ENCODE results near the gene ZFAND3.

DNA sequence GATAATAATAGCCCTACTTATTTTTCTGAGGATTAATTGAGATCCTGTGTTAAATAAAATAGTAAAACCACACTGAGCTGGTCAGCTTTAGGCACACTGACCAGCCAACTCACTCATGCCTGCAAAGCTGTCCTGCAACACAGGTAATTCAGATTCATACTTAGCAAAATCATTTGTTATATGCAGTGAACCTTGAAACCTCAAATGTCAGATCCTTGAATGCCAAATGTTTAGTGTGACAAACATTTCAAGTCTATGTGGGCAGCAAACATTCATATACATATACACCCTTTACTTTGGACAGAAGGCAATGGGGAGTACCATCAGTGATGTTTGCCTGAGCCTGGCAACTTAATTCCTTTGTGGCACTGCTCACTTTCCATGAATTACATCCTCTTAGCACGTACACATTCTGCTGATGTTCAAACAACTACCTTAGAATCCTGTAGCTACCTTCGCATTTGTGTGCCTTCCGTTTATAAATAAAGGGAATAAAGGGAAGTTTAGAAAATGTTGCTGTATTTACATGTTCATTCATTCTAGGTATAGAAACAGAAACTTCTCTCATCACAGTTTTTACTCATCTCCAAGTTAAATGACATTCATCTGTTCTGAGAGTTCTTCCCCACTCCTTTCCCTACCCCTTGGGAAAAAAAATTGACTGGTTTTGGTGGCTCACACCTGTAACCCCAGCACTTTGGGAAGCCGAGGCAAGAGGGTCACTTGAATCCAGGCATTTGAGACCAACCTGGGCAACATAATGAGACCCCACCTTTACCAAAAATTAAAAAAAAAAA lies 140.8 kb downstream of the ZFAND3 start:
- TF ChIP-seq, protein P1, sequence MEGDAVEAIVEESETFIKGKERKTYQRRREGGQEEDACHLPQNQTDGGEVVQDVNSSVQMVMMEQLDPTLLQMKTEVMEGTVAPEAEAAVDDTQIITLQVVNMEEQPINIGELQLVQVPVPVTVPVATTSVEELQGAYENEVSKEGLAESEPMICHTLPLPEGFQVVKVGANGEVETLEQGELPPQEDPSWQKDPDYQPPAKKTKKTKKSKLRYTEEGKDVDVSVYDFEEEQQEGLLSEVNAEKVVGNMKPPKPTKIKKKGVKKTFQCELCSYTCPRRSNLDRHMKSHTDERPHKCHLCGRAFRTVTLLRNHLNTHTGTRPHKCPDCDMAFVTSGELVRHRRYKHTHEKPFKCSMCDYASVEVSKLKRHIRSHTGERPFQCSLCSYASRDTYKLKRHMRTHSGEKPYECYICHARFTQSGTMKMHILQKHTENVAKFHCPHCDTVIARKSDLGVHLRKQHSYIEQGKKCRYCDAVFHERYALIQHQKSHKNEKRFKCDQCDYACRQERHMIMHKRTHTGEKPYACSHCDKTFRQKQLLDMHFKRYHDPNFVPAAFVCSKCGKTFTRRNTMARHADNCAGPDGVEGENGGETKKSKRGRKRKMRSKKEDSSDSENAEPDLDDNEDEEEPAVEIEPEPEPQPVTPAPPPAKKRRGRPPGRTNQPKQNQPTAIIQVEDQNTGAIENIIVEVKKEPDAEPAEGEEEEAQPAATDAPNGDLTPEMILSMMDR (IDR thresholded peaks at IDR 0.05; ENCODE audit: low read length) = no peak
- TF ChIP-seq EZH2phosphoT487 (IDR thresholded peaks at IDR 0.05; ENCODE audit: low read length) (no peak), EZH2 (optimal IDR thresholded peaks at IDR 0.05; ENCODE audit: low read depth, low read length) (no peak)
